Kidney (tissue), 14 donors: ENCODE measurements around the gene CCDC38. TPM values are rescaled to one million over a fixed set of nuclear protein-coding genes. Genes with fewer than 3 reads are reported as not detected.

Source experiments
- DNase-seq, 5 donors: peaks; one replicate each; pipeline ENCODE4 v3.0.0-alpha.2; 2013 to 2020
- FAIRE-seq: peaks from 2 replicates; lab custom pipeline; 2012; peaks lifted over from hg19 to GRCh38; lab: Jason Lieb, UNC
- H3K27ac ChIP-seq, 2 donors: one replicate each; pipeline ENCODE4 v1.7.0; 2013; ENCODE audit warnings: low read depth in 2 of 2, low read length in 2 of 2, inconsistent platforms in 1 of 2
- H3K27me3 ChIP-seq: one replicate; pipeline ENCODE4 v1.7.1; 2013; ENCODE audit warnings: low read length, inconsistent platforms; ENCODE audit not compliant: control insufficient read depth, insufficient read depth
- H3K36me3 ChIP-seq, 3 donors: one replicate each; pipeline versions ENCODE4 v1.7.0 to v1.7.1; 2013; ENCODE audit warnings: low read length in 3 of 3, control low read depth in 1 of 3, inconsistent platforms in 1 of 3; ENCODE audit not compliant: insufficient read depth in 3 of 3, control insufficient read depth in 2 of 3
- H3K4me1 ChIP-seq, 3 donors: one replicate each; pipeline versions ENCODE4 v1.7.0 to v1.7.1; 2013; ENCODE audit warnings: low read length in 3 of 3, inconsistent platforms in 1 of 3, low read depth in 1 of 3; ENCODE audit not compliant: control insufficient read depth in 2 of 3, insufficient read depth in 2 of 3
- H3K4me3 ChIP-seq, 3 donors: one replicate each; pipeline versions ENCODE4 v1.7.0 to v1.8.1; 2013; ENCODE audit warnings: low read length in 3 of 3, control low read depth in 1 of 3, inconsistent platforms in 1 of 3
- H3K9ac ChIP-seq, 3 donors: one replicate each; pipeline versions ENCODE4 v1.7.0 to v1.7.1; 2013; ENCODE audit warnings: low read length in 3 of 3, control low read depth in 1 of 3, inconsistent platforms in 1 of 3
- H3K9me3 ChIP-seq, 3 donors: one replicate each; pipeline versions ENCODE4 v1.7.0 to v1.7.1; 2013; ENCODE audit warnings: low read length in 3 of 3, control low read depth in 1 of 3, inconsistent platforms in 1 of 3; ENCODE audit not compliant: control insufficient read depth in 2 of 3, insufficient read depth in 1 of 3
- intact Hi-C: fragments of 100-400 bp; cut with DNase I; formaldehyde crosslinking; loops from one replicate; pipeline ENCODE4 v1.11.1; 2022
- polyA plus RNA-seq: library from polyadenylated mRNA; stranded (reverse); fragments of 350-450 nt; fragmentation: Illumina TruSeq; extraction: RNeasy Lipid Tissue Mini Kit (QIAGEN cat#74804); gene quantifications from one replicate; pipeline ENCODE4 v1.2.3, GENCODE V29; 2014; ENCODE audit warnings: low read depth, low replicate concordance; ENCODE audit not compliant: insufficient read depth
- total RNA-seq: library from RNA; stranded (reverse); fragmentation: NEBNext Ultra II Directional; extraction: Animal tissue kit (Norgen Biotek cat#: 25700); gene quantifications from one replicate; pipeline ENCODE4 v1.2.1, GENCODE V29; 2021
- TF ChIP-seq, protein P1 (sequence below): IDR thresholded peaks from 3 replicates; pipeline ENCODE4 v1.5.1; 2012; ENCODE audit warnings: mild to moderate bottlenecking, moderate library complexity, borderline replicate concordance; ENCODE audit not compliant: insufficient read depth; ENCODE audit errors: extremely low read depth
- donor health status: control.
- donor health status: control.
- donor health status: control.
- donor health status: control.
- donor health status: control.
- donor health status: DM: yes; HTN: yes; CAD: no.
- donor health status: Normal renal cell carcinoma (clear cell type).

The CCDC38 gene
- total and polyA plus RNA-seq, 2 donors from 2014 or later: 0.31 TPM; not detected in 1

DNA sequence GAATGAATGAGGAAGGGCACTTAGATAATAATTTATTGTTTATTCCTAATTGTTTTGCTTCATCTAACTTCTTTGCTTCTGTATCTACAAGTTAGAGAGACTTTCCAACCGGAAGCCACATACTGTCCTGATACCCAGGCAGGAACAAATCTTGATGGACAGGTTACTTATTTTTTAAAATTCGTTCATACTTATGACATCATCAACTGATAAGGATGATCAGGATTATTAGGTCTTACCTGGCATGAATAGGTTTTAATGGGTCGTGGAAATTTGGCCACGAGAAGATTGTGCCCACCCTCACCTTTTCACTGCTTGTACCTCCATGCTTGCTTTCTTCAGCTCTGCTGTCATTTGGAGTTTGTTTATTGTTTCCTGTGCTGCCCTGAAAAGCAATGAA, 44.3 kb downstream of the CCDC38 start:
- TF ChIP-seq, protein P1, sequence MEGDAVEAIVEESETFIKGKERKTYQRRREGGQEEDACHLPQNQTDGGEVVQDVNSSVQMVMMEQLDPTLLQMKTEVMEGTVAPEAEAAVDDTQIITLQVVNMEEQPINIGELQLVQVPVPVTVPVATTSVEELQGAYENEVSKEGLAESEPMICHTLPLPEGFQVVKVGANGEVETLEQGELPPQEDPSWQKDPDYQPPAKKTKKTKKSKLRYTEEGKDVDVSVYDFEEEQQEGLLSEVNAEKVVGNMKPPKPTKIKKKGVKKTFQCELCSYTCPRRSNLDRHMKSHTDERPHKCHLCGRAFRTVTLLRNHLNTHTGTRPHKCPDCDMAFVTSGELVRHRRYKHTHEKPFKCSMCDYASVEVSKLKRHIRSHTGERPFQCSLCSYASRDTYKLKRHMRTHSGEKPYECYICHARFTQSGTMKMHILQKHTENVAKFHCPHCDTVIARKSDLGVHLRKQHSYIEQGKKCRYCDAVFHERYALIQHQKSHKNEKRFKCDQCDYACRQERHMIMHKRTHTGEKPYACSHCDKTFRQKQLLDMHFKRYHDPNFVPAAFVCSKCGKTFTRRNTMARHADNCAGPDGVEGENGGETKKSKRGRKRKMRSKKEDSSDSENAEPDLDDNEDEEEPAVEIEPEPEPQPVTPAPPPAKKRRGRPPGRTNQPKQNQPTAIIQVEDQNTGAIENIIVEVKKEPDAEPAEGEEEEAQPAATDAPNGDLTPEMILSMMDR: no peak
- H3K4me1 ChIP-seq: no peaks in the 10 kb centered on the region
- H3K27me3 ChIP-seq: no peaks in the 10 kb centered on the region
- FAIRE-seq (no peak), DNase-seq (no peak)
- H3K9ac ChIP-seq: no peak overlapping the region
- intact Hi-C loops: no loop called here
- no peaks in the 10 kb centered on the region for H3K9me3 ChIP-seq
- H3K36me3 ChIP-seq: no peaks in the 10 kb centered on the region
- no peak overlapping the region for H3K4me3 ChIP-seq
- no peak overlapping the region for H3K27ac ChIP-seq

DNA sequence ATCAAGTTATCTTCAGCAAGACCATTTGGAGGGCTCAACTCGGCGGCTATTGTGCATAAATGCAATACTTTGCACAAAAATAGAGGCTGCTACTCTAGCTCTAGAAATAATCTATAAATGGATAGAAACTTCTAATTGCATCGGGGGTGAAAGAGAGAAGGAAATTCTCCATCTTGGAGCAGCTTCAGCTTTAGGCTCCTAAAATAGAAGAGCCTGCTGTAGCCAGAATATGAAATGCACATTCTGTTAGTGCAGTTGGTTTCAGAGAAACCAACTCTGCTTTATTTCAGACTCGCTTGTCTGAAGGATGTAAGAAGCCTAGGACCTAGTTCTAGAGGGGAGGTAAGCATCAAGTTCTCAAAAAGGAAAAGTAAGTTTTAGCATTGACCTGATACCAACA, 45.6 kb downstream of the CCDC38 start:
- no peak overlapping the region for H3K27ac ChIP-seq
- H3K4me1 ChIP-seq: no peaks in the 10 kb centered on the region
- DNase-seq (no peak), FAIRE-seq (no peak)
- intact Hi-C loops: no loop called here
- TF ChIP-seq, protein P1: no peak
- no peaks in the 10 kb centered on the region for H3K9me3 ChIP-seq
- H3K4me3 ChIP-seq: no peak overlapping the region
- no peaks in the 10 kb centered on the region for H3K36me3 ChIP-seq
- H3K9ac ChIP-seq: no peak overlapping the region
- H3K27me3 ChIP-seq: no peaks in the 10 kb centered on the region

DNA sequence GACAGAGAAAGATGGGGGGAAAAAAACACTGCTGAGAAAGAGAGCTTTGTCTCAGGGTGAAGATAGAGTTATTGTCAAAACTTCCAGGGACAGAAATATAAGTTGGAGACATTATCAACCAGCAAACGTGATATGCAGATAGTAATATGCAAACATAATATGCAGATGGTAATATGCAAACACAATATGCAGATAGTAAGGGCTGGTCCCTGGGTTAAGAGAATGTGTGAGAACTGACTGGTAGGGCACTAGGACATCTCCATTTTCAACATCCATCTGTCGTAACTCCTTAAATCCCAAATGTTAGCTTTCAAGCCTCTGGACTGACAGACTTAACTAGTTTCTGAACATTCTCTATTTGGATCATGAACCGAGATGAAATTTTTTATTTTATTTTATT, 51.5 kb downstream of the CCDC38 start:
- H3K27me3 ChIP-seq: no peaks in the 10 kb centered on the region
- intact Hi-C loops: no loop called here
- H3K9me3 ChIP-seq: no peaks in the 10 kb centered on the region
- H3K36me3 ChIP-seq: no peaks in the 10 kb centered on the region
- FAIRE-seq (no peak), DNase-seq (no peak)
- no peaks in the 10 kb centered on the region for H3K4me1 ChIP-seq
- TF ChIP-seq, protein P1: no peak
- no peak overlapping the region for H3K27ac ChIP-seq
- H3K9ac ChIP-seq: no peak overlapping the region
- no peak overlapping the region for H3K4me3 ChIP-seq

DNA sequence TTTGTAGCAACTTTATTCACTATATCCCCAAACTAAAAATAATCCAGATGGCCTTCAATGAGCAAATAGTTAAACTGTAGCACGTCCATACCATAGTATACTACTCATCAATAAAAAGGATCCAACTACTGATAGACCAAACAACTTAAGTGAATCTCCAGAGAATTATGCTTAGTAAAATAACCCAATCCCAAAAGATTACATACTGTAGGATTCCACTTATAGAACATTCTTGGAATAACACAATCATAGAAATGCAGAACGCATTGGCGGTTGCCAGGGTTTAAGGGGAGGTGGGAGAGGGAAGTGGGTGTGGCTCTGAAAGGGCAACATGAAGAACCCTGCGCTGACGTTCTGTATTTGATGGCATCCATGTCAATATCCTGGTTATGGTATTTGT, 55.1 kb downstream of the CCDC38 start:
- Histone ChIP-seq H3K9ac (no peak overlapping the region), H3K9me3 (no peaks in the 10 kb centered on the region), H3K36me3 (no peaks in the 10 kb centered on the region), H3K27me3 (no peaks in the 10 kb centered on the region), H3K4me1 (no peaks in the 10 kb centered on the region), H3K27ac (no peak overlapping the region), H3K4me3 (no peak overlapping the region)
- DNase-seq (no peak), FAIRE-seq (no peak)
- TF ChIP-seq, protein P1: no peak
- intact Hi-C loops: no loop called here
